Activated effector memory CD4-positive, alpha-beta T cell treated with anti-CD3 and anti-CD28 coated beads, Interleukin-2, amount 50 U/mL, for 16 hours (primary cell): Measurements from ENCODE around the gene MYO15A.
A peak's percentile ranks its signal among the peaks of the same experiment; 100 is the strongest.

ENCODE experiments used
- DNase-seq: peaks from one replicate; pipeline ENCODE4 v3.0.0-alpha.2; 2020

The MYO15A gene

GRCh38 chr17:18138065-18138749, 29.7 kb downstream of the MYO15A start:
- DNase-seq: no peak

- DNase-seq: no peak
Observed at GRCh38 chr17:18139092-18139491, 30.5 kb downstream of the MYO15A start.

GRCh38 chr17:18139498-18139897, 30.9 kb downstream of the MYO15A start:
- no peak for DNase-seq

GRCh38 chr17:18139949-18140348, 31.4 kb downstream of the MYO15A start:
- no peak for DNase-seq

- DNase-seq: no peak
Observed at GRCh38 chr17:18140648-18141047, 32.1 kb downstream of the MYO15A start.

- no peak for DNase-seq
Observed at GRCh38 chr17:18141210-18141803, 32.8 kb downstream of the MYO15A start.

GRCh38 chr17:18142417-18142816, 33.9 kb downstream of the MYO15A start:
- DNase-seq: no peak

- DNase-seq: no peak
Observed at GRCh38 chr17:18143044-18143936, 34.7 kb downstream of the MYO15A start.

- no peak for DNase-seq
Observed at GRCh38 chr17:18144261-18144660, 35.7 kb downstream of the MYO15A start.

GRCh38 chr17:18144855-18145254, 36.3 kb downstream of the MYO15A start:
- no peak for DNase-seq

- DNase-seq: no peak
Observed at GRCh38 chr17:18145811-18146210, 37.3 kb downstream of the MYO15A start.

- DNase-seq: no peak
Observed at GRCh38 chr17:18146259-18146658, 37.7 kb downstream of the MYO15A start.

- DNase-seq: no peak
Observed at GRCh38 chr17:18146980-18147379, 38.4 kb downstream of the MYO15A start.

- no peak for DNase-seq
Observed at GRCh38 chr17:18148586-18148985, 40.0 kb downstream of the MYO15A start.

GRCh38 chr17:18151290-18151689, 42.7 kb downstream of the MYO15A start:
- no peak for DNase-seq

- no peak for DNase-seq
Observed at GRCh38 chr17:18155179-18155578, 46.6 kb downstream of the MYO15A start.

- no peak for DNase-seq
Observed at GRCh38 chr17:18156171-18156975, 47.8 kb downstream of the MYO15A start.

- no peak for DNase-seq
Observed at GRCh38 chr17:18156976-18157280, 48.4 kb downstream of the MYO15A start.

- DNase-seq: no peak
Observed at GRCh38 chr17:18157354-18157985, 48.9 kb downstream of the MYO15A start.

- DNase-seq: peak; percentile 96
Observed at GRCh38 chr17:18158022-18158600, 49.6 kb downstream of the MYO15A start.

- no peak for DNase-seq
Observed at GRCh38 chr17:18159551-18160120, 51.1 kb downstream of the MYO15A start.
